ENCODE results near the gene CALHM6. TPM values are rescaled to one million over a fixed set of nuclear protein-coding genes. Genes with fewer than 3 reads are reported as not detected.
"Not testable (repeated sequence)": the region's sequence is repeated elsewhere in the genome, so short reads cannot be mapped to it uniquely, and the experiment has no call there.

Gene CALHM6
- total RNA-seq, 1 donor from 2014 or later: not detected

- DNase-seq (ENCODE audit: low read depth): no peak
Measured at GRCh38 chr6:116472706-116473105, 11.5 kb downstream of the CALHM6 start.

DNA sequence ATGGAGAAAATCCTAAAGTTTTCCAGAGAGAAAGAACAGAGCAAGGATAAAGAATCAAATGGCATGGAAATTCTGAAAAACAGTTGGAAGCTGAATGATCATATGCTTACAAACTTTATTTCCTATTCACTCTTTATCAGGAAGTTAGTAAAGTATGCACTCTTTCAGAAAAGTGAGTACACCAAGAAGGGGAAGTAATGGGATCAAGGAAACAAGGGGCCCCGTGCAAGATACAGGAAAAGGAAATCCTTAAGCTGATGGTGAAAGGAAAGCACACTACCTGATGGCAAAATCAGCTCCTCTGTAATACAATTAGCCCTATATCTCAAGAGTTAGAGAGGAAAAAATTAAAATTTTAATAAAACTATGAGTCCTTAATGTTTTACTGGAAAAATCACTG is 14.0 kb downstream of the CALHM6 start:
- DNase-seq (ENCODE audit: low read depth): no peak

DNA sequence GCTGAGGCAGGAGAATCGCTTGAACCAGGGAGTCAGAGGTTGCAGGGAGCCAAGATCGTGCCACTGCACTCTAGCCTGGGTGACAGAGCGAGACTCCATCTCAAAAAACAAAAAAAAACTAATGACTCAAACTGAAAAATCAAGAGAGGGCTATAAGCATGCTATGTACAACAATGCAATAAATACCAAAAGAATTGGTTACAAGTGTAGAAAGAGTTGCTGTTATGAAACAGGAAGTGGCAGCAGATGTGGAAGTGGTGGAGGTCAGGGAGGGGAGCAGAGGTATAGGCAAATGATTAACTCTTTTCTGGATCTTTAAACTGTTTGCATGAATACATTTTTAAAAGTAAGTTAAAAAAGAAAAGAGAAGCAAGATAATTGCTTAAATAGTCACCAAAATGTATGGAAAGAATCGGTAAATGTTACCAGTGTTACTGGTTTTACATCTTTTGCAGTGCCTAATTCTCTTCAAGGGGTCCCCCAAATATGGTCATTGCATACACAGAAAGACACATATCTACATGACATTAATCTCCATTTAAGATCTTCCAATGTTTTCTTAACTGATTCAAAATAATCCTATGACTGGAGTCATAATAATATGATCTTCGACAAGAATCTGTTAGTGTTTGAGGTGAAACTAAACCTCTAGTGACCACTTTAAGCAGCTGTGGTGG is 15.0 kb downstream of the CALHM6 start:
- no peak for DNase-seq (ENCODE audit: low read depth)

DNA sequence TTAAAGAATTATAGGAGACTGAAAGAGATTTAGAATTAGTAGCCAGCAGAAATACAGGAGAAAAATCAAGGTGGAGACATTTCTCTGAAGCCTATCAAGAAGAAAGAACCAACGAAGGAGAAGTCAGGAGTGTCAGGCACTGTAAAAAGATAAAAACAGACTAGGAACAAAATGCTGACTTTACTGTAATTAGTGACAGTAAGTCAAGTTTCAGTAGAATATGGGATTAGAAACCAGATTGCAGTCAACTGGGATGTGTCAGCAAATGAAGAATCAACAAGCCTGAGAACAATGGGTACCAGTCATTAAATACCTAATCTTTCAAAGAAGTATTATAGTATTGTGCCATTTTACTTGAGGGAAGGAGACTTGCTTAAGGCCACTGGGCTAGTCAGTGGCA is 21.6 kb downstream of the CALHM6 start:
- DNase-seq (ENCODE audit: low read depth): no peak

DNA sequence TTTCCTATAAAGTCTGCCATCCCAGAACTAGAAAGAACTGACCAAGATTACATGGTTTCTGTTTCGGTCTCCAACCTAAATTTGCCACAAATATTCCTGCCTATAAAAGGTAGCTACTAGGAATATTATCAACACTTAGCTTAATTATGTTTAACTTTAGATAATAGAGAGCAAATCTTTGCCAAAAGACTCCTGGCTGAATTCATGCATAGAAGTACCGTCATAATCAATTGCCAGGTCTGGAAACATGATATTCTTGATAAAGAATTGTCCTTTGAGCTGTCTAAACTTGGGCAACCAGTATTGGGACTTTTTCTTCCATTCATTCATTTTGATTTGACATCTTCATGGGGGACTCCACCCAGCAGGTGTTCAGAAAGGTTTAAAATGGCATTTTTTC is 22.4 kb downstream of the CALHM6 start:
- DNase-seq (ENCODE audit: low read depth): no peak

GRCh38 chr6:116485559-116486184 is 24.5 kb downstream of the CALHM6 start:
- DNase-seq (ENCODE audit: low read depth): no peak

- no peak for DNase-seq (ENCODE audit: low read depth)
Measured at GRCh38 chr6:116491610-116492330, 30.6 kb downstream of the CALHM6 start.

GRCh38 chr6:116492331-116493067 is 31.3 kb downstream of the CALHM6 start:
- no peak for DNase-seq (ENCODE audit: low read depth)

- not testable (repeated sequence) for DNase-seq (ENCODE audit: low read depth)
Measured at GRCh38 chr6:116495161-116495560, 34.0 kb downstream of the CALHM6 start.

GRCh38 chr6:116497113-116497676 is 36.0 kb downstream of the CALHM6 start:
- DNase-seq (ENCODE audit: low read depth): no peak

- DNase-seq (ENCODE audit: low read depth): no peak
Measured at GRCh38 chr6:116500969-116501433, 39.8 kb downstream of the CALHM6 start.

DNA sequence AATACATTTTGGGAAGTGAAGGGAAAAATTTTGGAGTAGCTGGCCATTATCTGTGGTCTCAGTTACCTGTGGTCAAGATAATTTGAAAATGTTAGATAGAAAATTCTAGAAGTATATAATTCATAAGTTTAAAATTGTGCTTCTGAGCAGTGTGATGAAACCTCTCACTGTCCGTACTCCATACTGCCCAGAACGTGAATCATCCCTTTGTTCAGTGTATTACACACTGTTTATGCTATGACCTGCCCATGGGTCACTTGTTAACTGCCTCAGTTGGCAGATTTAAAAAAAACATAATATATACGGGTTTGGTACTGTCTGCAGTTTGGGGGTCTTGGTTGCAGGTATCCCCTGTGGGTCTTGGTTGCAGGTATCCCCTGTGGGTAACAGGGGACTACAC is 46.1 kb downstream of the CALHM6 start:
- no peak for DNase-seq (ENCODE audit: low read depth)

DNA sequence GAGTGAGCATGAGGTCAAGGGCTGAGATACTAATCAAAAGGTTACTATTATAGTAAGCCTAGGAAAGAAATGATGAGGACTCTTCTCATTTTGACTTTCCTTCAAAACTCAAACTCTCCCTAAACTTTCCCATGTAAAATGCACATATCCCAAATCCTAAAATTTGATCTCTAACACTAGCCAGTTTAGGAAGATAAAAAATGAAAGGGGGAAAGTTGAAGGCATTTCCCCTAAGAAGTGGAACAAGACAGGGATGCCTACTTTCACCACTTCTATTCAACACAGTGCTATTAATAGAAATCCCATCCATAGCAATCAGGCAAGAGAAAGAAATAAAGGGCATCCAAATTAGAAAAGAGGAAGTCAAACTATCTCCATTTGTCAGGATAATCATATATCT is 47.4 kb downstream of the CALHM6 start:
- no peak for DNase-seq (ENCODE audit: low read depth)

DNA sequence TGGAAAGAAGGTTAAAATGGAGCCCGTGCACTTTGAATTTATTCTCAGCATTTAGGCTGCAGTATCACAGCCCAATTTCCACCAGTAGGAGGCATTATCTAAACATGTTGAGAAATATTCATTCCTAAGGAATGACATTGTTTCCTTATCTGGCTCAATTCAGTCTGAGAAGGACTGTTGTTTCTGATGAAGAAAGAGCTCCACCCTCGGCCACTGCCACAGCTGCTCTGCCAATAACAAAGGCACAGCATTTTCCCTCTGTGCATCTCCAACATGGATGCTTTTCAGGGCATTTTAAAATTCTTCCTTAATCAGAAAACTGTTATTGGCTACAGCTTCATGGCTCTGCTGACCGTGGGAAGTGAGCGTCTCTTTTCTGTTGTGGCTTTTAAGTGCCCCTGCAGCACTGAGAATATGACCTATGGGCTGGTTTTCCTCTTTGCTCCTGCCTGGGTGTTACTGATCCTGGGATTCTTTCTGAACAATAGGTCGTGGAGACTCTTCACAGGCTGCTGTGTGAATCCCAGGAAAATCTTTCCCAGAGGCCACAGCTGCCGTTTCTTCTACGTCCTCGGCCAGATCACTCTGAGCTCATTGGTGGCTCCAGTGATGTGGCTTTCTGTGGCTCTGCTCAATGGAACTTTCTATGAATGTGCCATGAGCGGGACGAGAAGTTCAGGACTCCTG is 50.4 kb downstream of the CALHM6 start, which contains the start of gene CALHM5:
Gene CALHM5, plus strand, starts transcription at position 216 of the 687 bp plus-strand sequence. Its CDS starts 58 bp downstream, at position 274.
- peak; percentile 91 for DNase-seq (ENCODE audit: low read depth)

GRCh38 chr6:116512111-116512559 is 51.0 kb downstream of the CALHM6 start:
- DNase-seq (ENCODE audit: low read depth): no peak

DNA sequence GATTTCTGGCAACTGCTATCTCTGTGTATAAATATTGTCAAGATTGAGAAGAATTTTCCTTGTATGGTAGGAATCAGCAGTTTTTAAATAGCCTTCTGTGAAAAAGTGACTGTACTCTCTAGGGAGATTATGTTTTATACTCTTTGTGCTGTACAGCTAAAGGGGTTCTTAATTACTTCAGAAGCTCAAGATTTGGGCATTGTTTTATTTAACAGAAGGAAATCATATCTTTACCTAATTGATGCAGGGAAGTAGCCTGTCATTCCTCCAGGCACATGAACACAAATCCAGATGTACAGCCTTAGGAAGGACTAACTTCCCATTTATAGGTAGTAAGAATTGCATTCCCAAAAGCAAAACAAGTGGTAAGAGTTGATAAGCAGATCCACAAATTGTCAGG is 51.6 kb downstream of the CALHM6 start:
- DNase-seq (ENCODE audit: low read depth): no peak

All from myocyte (in vitro differentiated cells).